ENCODE measurements around the gene HPSE2. TPM values are rescaled to one million over a fixed set of nuclear protein-coding genes. Genes with fewer than 3 reads are reported as not detected.

HPSE2 gene
- total and polyA plus RNA-seq, 2 of the 13 experiments (the other 11 are each of a cell fraction or from before 2014, with no cell fraction given): 0.01 TPM; not detected in 1

- TF ChIP-seq ZNF34 (CRISPR knock-in tag; IDR thresholded peaks at IDR 0.05; ENCODE audit: borderline replicate concordance) (no peak), SNAI1 (CRISPR knock-in tag; IDR thresholded peaks at IDR 0.05; ENCODE audit: borderline replicate concordance) (no peak), REST (IDR thresholded peaks at IDR 0.05; ENCODE audit: borderline replicate concordance in 1 of 2, low read depth in 1 of 2, low read length in 2 of 2) (no peak), TEAD3 (CRISPR knock-in tag; optimal IDR thresholded peaks at IDR 0.05; ENCODE audit: borderline replicate concordance) (no peak), HCFC1 (IDR thresholded peaks at IDR 0.05; ENCODE audit: low read depth, low read length) (no peak), ZGPAT (CRISPR knock-in tag; IDR thresholded peaks at IDR 0.05) (no peak)
Observed at GRCh38 chr10:98627711-98628110, 607.9 kb downstream of the HPSE2 start (continued).

GRCh38 chr10:98624963-98625362, 610.7 kb downstream of the HPSE2 start:
- ChIA-PET POLR2A (no interaction called here), CTCF (ENCODE audit: low intra/inter-chr PET ratio, low total read pairs) (no interaction called here)
- Histone ChIP-seq H3K9ac (ENCODE audit: insufficient read depth, low read depth, low read length) (no peak overlapping the region), H3K4me2 (ENCODE audit: low read depth, low read length) (no peak overlapping the region), H2AFZ (ENCODE audit: low read length) (no peak overlapping the region), H3K9me3 (ENCODE audit: low read length) (no peaks in the 10 kb centered on the region), H3K36me3 (replicated peaks in 1 of 2; ENCODE audit: control insufficient read depth in 1 of 2, insufficient read depth in 2 of 2, low read length in 2 of 2) (no peaks in the 10 kb centered on the region), H3K27me3 (ENCODE audit: control insufficient read depth in 1 of 2, insufficient read depth in 2 of 2, low read length in 2 of 2) (no peaks in the 10 kb centered on the region; a peak in 1 of 5 replicates), H3K4me3 (replicated peaks in 1 of 3; ENCODE audit: insufficient read depth in 1 of 3, low read depth in 2 of 3, low read length in 3 of 3) (no peak overlapping the region), H3K79me2 (ENCODE audit: insufficient read depth, low read length) (no peaks in the 10 kb centered on the region), H3K27ac (ENCODE audit: extremely low read length, insufficient read depth, low read length) (no peak overlapping the region), H3K4me1 (ENCODE audit: insufficient read depth, low read length) (no peaks in the 10 kb centered on the region), H4K20me1 (ENCODE audit: insufficient read depth, low read length) (no peaks in the 10 kb centered on the region)
- no peak for FAIRE-seq
- no peak for ATAC-seq
- WGBS (ENCODE audit: low lambda C conversion rate): 0% methylated on average over 2 of the region's 2 CpGs
- intact Hi-C loops (cut with micrococcal nuclease; ENCODE audit: unreplicated experiment) (no loop called here), in situ Hi-C loops (cut with HindIII; ENCODE audit: extremely low pct_ligation_motif_present, low pct_unique_long_range_greater_than_20kb) (no loop called here)
- no TSS peak for BruUV-seq (replicated peaks)
- no peak for DNase-seq (ENCODE audit: low spot score)
- TF ChIP-seq ZMAT3 (CRISPR knock-in tag; conservative IDR thresholded peaks at IDR 0.05) (no peak), NR2F1 (CRISPR knock-in tag; IDR thresholded peaks at IDR 0.05) (no peak), ZNF326 (CRISPR knock-in tag; IDR thresholded peaks at IDR 0.05; ENCODE audit: borderline replicate concordance) (no peak), ATF4 (CRISPR knock-in tag; IDR thresholded peaks at IDR 0.05) (no peak), SETDB1 (CRISPR knock-in tag; IDR thresholded peaks at IDR 0.05; ENCODE audit: borderline replicate concordance) (no peak), PRDM10 (CRISPR knock-in tag; IDR thresholded peaks at IDR 0.05; ENCODE audit: low read depth) (no peak)
